ENCODE measurements around the gene EPYC. TPM values are rescaled to one million over a fixed set of nuclear protein-coding genes. Genes with fewer than 3 reads are reported as not detected.

EPYC gene
- total RNA-seq, result not detected

GRCh38 chr12:91004872-91005271 is at the start of gene EPYC:
EPYC (minus strand) TSS chr12:91004972; CDS start chr12:91002565, 2,407 bp downstream.
- no peak for DNase-seq

- no peak for DNase-seq
These were observed 49.4 kb upstream of the EPYC start for GRCh38 chr12:91053951-91054715.

GRCh38 chr12:91052026-91052425 is 47.3 kb upstream of the EPYC start:
- no peak for DNase-seq

GRCh38 chr12:91044586-91044985 is 39.8 kb upstream of the EPYC start:
- no peak for DNase-seq

- DNase-seq, result no peak
These were observed 38.6 kb upstream of the EPYC start for GRCh38 chr12:91043408-91043807.

- no peak for DNase-seq
These were observed 35.5 kb upstream of the EPYC start for GRCh38 chr12:91040096-91040755.

- DNase-seq, result no peak
These were observed 32.5 kb upstream of the EPYC start for GRCh38 chr12:91037276-91037675.

GRCh38 chr12:91033251-91033650 is 28.5 kb upstream of the EPYC start:
- no peak for DNase-seq

- no peak for DNase-seq
These were observed 18.7 kb upstream of the EPYC start for GRCh38 chr12:91023326-91024004.

- no peak for DNase-seq
These were observed 16.3 kb upstream of the EPYC start for GRCh38 chr12:91021076-91021475.

GRCh38 chr12:91019455-91019854 is 14.7 kb upstream of the EPYC start:
- DNase-seq, result no peak

GRCh38 chr12:91017511-91018263 is 12.9 kb upstream of the EPYC start:
- no peak for DNase-seq

GRCh38 chr12:91017043-91017442 is 12.3 kb upstream of the EPYC start:
- DNase-seq, result no peak

- no peak for DNase-seq
These were observed 4.7 kb upstream of the EPYC start for GRCh38 chr12:91009319-91009950.

GRCh38 chr12:91007531-91008290 is 2.9 kb upstream of the EPYC start:
- no peak for DNase-seq

GRCh38 chr12:91003737-91004136 is 1.0 kb downstream of the EPYC start:
- DNase-seq, result no peak

- DNase-seq, result no peak
These were observed 3.5 kb downstream of the EPYC start for GRCh38 chr12:91001306-91001705.

GRCh38 chr12:90999966-91000365 is 4.8 kb downstream of the EPYC start:
- DNase-seq, result no peak

- no peak for DNase-seq
These were observed 5.2 kb downstream of the EPYC start for GRCh38 chr12:90999527-90999926.

GRCh38 chr12:90995010-90995409 is 9.8 kb downstream of the EPYC start:
- no peak for DNase-seq

GRCh38 chr12:90991952-90992465 is 12.8 kb downstream of the EPYC start:
- DNase-seq, result no peak

GRCh38 chr12:90990611-90991010 is 14.2 kb downstream of the EPYC start:
- DNase-seq, result no peak

All from effector CD4-positive, alpha-beta T cell (primary cell).